Activated naive CD8-positive, alpha-beta T cell treated with anti-CD3 and anti-CD28 coated beads for 36 hours (primary cell): ENCODE data around the gene PIGU. TPM values are rescaled to one million over a fixed set of nuclear protein-coding genes. Genes with fewer than 3 reads are reported as not detected.
"Not testable (repeated sequence)": the region's sequence is repeated elsewhere in the genome, so short reads cannot be mapped to it uniquely, and the experiment has no call there.

ENCODE experiments used
- DNase-seq: peaks from one replicate; pipeline ENCODE4 v3.0.0; 2021
- H3K27ac Mint-ChIP-seq: one replicate; pipeline ENCODE4 v1.8.0; 2022; ENCODE audit warnings: mild to moderate bottlenecking, moderate library complexity, mixed read lengths
- H3K27me3 Mint-ChIP-seq: one replicate; pipeline ENCODE4 v1.8.0; 2022; ENCODE audit warnings: mild to moderate bottlenecking, mixed read lengths
- H3K36me3 Mint-ChIP-seq: one replicate; pipeline ENCODE4 v1.8.0; 2021; ENCODE audit warnings: mild to moderate bottlenecking, mixed read lengths
- H3K4me1 Mint-ChIP-seq: one replicate; pipeline ENCODE4 v1.8.0; 2021; ENCODE audit warnings: mixed read lengths
- H3K4me3 Mint-ChIP-seq: one replicate; pipeline ENCODE4 v1.8.0; 2022; ENCODE audit warnings: mild to moderate bottlenecking, moderate library complexity, mixed read lengths
- H3K9me3 Mint-ChIP-seq: one replicate; pipeline ENCODE4 v1.8.0; 2022; ENCODE audit warnings: mixed read lengths
- total RNA-seq, 2 experiments: library from RNA; stranded (reverse); gene quantifications; one replicate each; pipeline ENCODE4 v1.2.3, GENCODE V29; 2021

The PIGU gene
- total RNA-seq, 2 experiments from 2014 or later: 18.7 to 19.3 TPM

- no peak for DNase-seq
- Mint-ChIP-seq H3K9me3 (no peaks in the 10 kb centered on the region), H3K27me3 (no peaks in the 10 kb centered on the region), H3K4me3 (no peak overlapping the region), H3K27ac (no peak overlapping the region), H3K36me3 (peaks cover 11% of the 10 kb centered on the region), H3K4me1 (peaks cover 8% of the 10 kb centered on the region)
These were observed 49.4 kb downstream of the PIGU start for GRCh38 chr20:34627458-34627857.

- H3K4me1 Mint-ChIP-seq: peaks cover 8% of the 10 kb centered on the region
- no peaks in the 10 kb centered on the region for H3K9me3 Mint-ChIP-seq
- peaks cover 12% of the 10 kb centered on the region for H3K36me3 Mint-ChIP-seq
- H3K27ac Mint-ChIP-seq: no peak overlapping the region
- H3K27me3 Mint-ChIP-seq: no peaks in the 10 kb centered on the region
- no peak for DNase-seq
- no peak overlapping the region for H3K4me3 Mint-ChIP-seq
These were observed 49.9 kb downstream of the PIGU start for GRCh38 chr20:34626992-34627391.

- H3K27me3 Mint-ChIP-seq: no peaks in the 10 kb centered on the region
- peaks cover 8% of the 10 kb centered on the region for H3K4me1 Mint-ChIP-seq
- H3K9me3 Mint-ChIP-seq: no peaks in the 10 kb centered on the region
- no peak overlapping the region for H3K4me3 Mint-ChIP-seq
- no peak for DNase-seq
- no peak overlapping the region for H3K27ac Mint-ChIP-seq
- peaks cover 23% of the 10 kb centered on the region for H3K36me3 Mint-ChIP-seq
These were observed 52.3 kb downstream of the PIGU start for GRCh38 chr20:34624629-34625028.

- H3K27me3 Mint-ChIP-seq: no peaks in the 10 kb centered on the region
- peaks cover 8% of the 10 kb centered on the region for H3K4me1 Mint-ChIP-seq
- no peak overlapping the region for H3K27ac Mint-ChIP-seq
- peaks cover 29% of the 10 kb centered on the region for H3K36me3 Mint-ChIP-seq
- no peak overlapping the region for H3K4me3 Mint-ChIP-seq
- DNase-seq: no peak
- no peaks in the 10 kb centered on the region for H3K9me3 Mint-ChIP-seq
These were observed 54.0 kb downstream of the PIGU start for GRCh38 chr20:34622821-34623451.

DNA sequence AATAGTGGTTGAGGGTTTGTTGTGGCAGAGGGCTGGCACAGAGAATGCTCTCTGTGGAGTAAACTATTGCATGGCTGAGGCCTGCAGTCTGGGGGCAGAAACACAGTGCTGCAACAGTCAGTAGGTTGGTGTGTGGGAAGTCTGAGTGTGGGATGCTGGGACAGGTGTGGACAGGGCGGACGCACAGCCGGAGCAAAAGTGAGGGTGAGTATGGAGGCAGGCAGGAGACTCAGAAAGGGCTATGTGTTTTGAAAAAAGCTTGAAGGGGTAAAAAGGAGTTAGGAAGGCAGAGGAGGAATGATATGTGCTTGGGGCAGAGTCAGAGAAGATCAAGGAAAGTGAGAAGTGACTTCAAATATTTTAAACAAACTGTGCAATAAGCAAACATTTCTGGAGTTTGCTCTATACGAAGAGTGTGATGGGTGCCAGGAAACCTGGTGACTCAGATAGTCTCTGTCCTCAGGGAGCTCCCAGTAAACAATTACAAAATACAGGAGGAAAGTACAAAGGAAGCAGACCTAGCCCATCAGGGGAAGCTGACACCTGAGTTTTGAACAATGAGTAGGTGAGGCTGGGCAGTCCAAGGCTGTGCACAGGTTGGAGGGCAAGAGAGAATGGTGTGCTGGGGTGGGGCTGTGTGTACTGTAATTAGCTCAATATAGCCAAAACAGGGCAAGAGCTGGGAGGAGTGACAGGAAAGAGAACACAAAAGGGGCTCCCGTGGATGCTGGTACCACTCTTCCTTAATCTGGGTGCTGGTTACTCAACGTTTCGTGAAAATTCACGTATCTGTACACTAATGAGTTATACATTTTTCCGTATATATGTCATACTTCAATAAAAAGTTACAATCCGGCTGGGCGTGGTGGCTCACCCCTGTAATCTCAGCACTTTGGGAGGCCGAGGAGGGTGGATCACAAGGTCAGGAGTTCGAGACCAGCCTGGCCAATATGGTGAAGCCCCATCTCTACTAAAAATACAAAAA is 55.2 kb downstream of the PIGU start:
- Mint-ChIP-seq H3K36me3 (peaks cover 34% of the 10 kb centered on the region), H3K27ac (no peak overlapping the region), H3K4me3 (no peak overlapping the region), H3K4me1 (peaks cover 8% of the 10 kb centered on the region), H3K9me3 (no peaks in the 10 kb centered on the region), H3K27me3 (no peaks in the 10 kb centered on the region)
- DNase-seq: no peak

GRCh38 chr20:34621036-34621343 is 55.9 kb downstream of the PIGU start:
- H3K4me1 Mint-ChIP-seq: peaks cover 8% of the 10 kb centered on the region

GRCh38 chr20:34618676-34619075 is 58.2 kb downstream of the PIGU start:
- Mint-ChIP-seq H3K9me3 (no peaks in the 10 kb centered on the region), H3K4me3 (no peak overlapping the region), H3K27ac (no peak overlapping the region), H3K4me1 (peaks cover 8% of the 10 kb centered on the region), H3K27me3 (no peaks in the 10 kb centered on the region), H3K36me3 (peaks cover 40% of the 10 kb centered on the region)
- DNase-seq: no peak

More at GRCh38 chr20:34621036-34621343, 55.9 kb downstream of the PIGU start:
- peaks cover 35% of the 10 kb centered on the region for H3K36me3 Mint-ChIP-seq
- H3K27me3 Mint-ChIP-seq: no peaks in the 10 kb centered on the region
- no peaks in the 10 kb centered on the region for H3K9me3 Mint-ChIP-seq
- DNase-seq: no peak
- no peak overlapping the region for H3K4me3 Mint-ChIP-seq
- H3K27ac Mint-ChIP-seq: no peak overlapping the region

DNA sequence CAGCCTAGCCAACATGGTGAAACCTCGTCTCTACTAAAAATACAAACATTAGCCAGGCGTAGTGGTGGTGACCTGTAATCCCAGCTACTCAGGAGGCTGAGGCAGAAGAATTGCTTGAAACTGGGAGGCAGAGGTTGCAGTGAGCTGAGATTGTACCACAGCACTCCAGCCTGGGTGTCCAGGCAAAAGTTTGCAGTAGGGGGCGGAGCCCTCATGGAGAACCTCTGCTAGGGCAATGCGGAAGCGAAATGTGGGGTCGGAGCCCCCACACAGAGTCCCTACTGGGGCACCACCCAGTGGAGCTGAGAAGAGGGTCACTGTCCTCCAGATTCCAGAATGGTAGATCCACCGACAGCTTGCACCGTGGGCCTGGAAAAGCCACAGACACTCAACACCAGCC is 60.0 kb downstream of the PIGU start:
- DNase-seq, H3K4me1 Mint-ChIP-seq, H3K27ac Mint-ChIP-seq, H3K9me3 Mint-ChIP-seq, H3K27me3 Mint-ChIP-seq, H3K4me3 Mint-ChIP-seq: not testable (repeated sequence)
- H3K36me3 Mint-ChIP-seq: peaks cover 38% of the 10 kb centered on the region

DNA sequence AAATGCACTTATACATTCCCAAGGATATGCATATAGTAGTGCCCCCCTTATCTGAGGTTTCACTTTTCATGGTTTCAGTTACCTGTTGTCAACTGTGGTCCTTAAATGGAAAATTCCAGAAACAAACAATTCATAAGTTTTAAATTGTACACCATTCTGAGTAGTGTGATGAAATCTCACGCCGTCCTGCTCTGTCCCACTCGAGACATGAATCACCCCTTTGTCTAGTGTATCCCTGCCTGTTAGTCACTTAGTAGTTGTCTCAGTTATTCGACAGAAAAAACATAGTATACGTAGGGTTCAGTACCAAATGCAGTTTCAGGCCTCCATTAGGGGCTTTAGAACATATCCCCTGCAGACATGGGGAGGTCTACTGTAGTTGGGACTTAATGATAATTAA is 61.4 kb downstream of the PIGU start:
- no peaks in the 10 kb centered on the region for H3K4me1 Mint-ChIP-seq
- H3K4me3 Mint-ChIP-seq: no peak overlapping the region
- no peak overlapping the region for H3K27ac Mint-ChIP-seq
- peaks cover 32% of the 10 kb centered on the region for H3K36me3 Mint-ChIP-seq
- H3K27me3 Mint-ChIP-seq: no peaks in the 10 kb centered on the region
- no peaks in the 10 kb centered on the region for H3K9me3 Mint-ChIP-seq
- no peak for DNase-seq

GRCh38 chr20:34611976-34612375 is 64.9 kb downstream of the PIGU start:
- not testable (repeated sequence) for H3K27ac Mint-ChIP-seq, DNase-seq, H3K9me3 Mint-ChIP-seq, H3K27me3 Mint-ChIP-seq, H3K4me1 Mint-ChIP-seq, H3K4me3 Mint-ChIP-seq
- H3K36me3 Mint-ChIP-seq: peaks cover 19% of the 10 kb centered on the region

DNA sequence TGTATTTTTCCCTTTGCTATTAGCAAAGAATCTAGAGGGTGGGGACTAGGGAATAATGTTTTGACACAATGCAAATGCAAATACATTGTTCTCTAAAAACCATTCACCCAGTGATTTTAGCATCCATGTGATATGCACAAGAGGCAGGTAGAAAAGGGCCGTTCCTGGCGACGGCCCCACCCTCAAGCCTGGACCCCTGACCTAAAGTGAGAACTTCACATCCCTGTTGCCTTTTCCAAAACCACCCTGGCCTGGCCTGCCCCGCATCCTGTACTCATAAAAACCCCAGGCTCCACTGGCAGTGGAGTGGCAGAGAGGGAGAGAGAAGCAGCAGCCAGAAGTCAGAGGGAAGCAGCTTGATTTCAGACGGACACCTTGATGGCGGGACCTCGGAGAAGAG is 69.8 kb downstream of the PIGU start:
- H3K27me3 Mint-ChIP-seq: no peaks in the 10 kb centered on the region
- peaks cover 7% of the 10 kb centered on the region for H3K36me3 Mint-ChIP-seq
- H3K4me3 Mint-ChIP-seq: no peak overlapping the region
- DNase-seq: no peak
- no peak overlapping the region for H3K27ac Mint-ChIP-seq
- peaks cover 2% of the 10 kb centered on the region for H3K4me1 Mint-ChIP-seq
- no peaks in the 10 kb centered on the region for H3K9me3 Mint-ChIP-seq

- H3K4me1 Mint-ChIP-seq: peaks cover 4% of the 10 kb centered on the region
- H3K27me3 Mint-ChIP-seq: no peaks in the 10 kb centered on the region
- H3K9me3 Mint-ChIP-seq: no peaks in the 10 kb centered on the region
- no peak for DNase-seq
- no peak overlapping the region for H3K27ac Mint-ChIP-seq
- H3K4me3 Mint-ChIP-seq: no peak overlapping the region
- peaks cover 3% of the 10 kb centered on the region for H3K36me3 Mint-ChIP-seq
These were observed 71.7 kb downstream of the PIGU start for GRCh38 chr20:34604980-34605788.

GRCh38 chr20:34600892-34601653 is 75.8 kb downstream of the PIGU start:
- Mint-ChIP-seq H3K36me3 (peaks cover 1% of the 10 kb centered on the region), H3K27me3 (no peaks in the 10 kb centered on the region), H3K9me3 (no peaks in the 10 kb centered on the region), H3K4me1 (peaks cover 4% of the 10 kb centered on the region), H3K4me3 (no peak overlapping the region), H3K27ac (no peak overlapping the region)
- DNase-seq: no peak

DNA sequence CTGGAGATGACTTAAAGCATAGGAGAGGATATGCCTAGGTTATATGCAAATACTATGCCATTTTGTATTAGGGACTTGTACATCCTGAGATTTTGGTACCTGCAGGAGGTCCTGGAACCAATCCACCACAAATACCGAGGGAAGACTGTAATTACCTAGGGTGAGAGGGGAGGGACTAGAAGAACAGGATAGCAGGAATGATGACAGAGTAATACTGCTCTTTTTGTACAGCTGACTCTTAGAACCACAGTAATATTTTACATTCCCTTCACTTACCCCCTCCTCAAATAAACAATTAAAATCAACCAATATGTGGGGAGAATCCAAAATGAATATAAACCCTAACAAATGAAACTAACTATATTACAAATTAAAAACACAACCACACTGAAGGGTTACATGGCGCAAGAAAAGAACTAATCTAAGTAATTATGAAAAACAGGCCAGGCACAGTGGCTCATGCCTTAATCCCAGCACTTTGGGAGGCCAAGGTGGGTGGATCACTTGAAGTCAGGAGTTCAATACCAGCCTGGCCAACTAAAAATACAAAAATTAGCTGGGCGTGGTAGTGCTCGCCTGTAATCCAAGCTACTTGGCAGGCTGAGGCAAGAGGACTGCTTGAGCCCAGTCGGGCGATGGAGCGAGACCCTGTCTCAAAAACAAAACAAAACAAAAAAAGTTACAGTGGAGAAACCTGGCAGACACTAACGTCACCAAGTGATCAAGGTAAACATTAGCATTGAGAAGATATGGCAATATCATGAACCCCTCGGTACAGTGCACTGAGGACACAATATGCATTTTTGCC is 81.3 kb downstream of the PIGU start:
- no peaks in the 10 kb centered on the region for H3K27me3 Mint-ChIP-seq

More for the DNA sequence above, 81.3 kb downstream of the PIGU start:
- Mint-ChIP-seq H3K4me3 (no peak overlapping the region), H3K36me3 (peaks cover 1% of the 10 kb centered on the region), H3K27ac (no peak overlapping the region), H3K4me1 (no peaks in the 10 kb centered on the region), H3K9me3 (no peaks in the 10 kb centered on the region)
- no peak for DNase-seq
